ENCODE measurements around the gene UNC5A.

DNA sequence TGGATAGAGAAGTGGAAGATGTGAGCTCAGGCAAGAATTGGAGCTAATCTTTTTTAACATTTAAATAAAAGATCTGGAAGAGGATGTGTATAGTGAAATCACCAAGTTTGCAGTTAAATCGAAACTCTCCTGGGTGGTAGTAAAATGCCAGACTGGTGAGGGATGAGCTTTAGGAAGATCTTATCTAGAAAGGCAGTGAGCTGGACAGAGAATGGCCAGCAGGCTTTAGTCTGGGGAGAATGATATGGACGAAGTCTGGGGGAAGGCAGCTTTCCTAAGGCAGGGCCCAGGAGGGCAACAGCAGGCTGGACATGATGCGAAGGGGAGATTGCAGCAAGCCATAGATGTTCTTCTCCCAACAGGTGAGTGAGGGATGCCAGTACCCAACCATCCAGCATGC lies 25.6 kb downstream of the UNC5A start:
- TF ChIP-seq, protein P1, sequence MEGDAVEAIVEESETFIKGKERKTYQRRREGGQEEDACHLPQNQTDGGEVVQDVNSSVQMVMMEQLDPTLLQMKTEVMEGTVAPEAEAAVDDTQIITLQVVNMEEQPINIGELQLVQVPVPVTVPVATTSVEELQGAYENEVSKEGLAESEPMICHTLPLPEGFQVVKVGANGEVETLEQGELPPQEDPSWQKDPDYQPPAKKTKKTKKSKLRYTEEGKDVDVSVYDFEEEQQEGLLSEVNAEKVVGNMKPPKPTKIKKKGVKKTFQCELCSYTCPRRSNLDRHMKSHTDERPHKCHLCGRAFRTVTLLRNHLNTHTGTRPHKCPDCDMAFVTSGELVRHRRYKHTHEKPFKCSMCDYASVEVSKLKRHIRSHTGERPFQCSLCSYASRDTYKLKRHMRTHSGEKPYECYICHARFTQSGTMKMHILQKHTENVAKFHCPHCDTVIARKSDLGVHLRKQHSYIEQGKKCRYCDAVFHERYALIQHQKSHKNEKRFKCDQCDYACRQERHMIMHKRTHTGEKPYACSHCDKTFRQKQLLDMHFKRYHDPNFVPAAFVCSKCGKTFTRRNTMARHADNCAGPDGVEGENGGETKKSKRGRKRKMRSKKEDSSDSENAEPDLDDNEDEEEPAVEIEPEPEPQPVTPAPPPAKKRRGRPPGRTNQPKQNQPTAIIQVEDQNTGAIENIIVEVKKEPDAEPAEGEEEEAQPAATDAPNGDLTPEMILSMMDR (conservative IDR thresholded peaks at IDR 0.05): no peak
- TF ChIP-seq ZFX (IDR thresholded peaks at IDR 0.05): no peak

All from C4-2B (cell line).